ENCODE measurements around the gene TNFRSF19.

The TNFRSF19 gene

DNA sequence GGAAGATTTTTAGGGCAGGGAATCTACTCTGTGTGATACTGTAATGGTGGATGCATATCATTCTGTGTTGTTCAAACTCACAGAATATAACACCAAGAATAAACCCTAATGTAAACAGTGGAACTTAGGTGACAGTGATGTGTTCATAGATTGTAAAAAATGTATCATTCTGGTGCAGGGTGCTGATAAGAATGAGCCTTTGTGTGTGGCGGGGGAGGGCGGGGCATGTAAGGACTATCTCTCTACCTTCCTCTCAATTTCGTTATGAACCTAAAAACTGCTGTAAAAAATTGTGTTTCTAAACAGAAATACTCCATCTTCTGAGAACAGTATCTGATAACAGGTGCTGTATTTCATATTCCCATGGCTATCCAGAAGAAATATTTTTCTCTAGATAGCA is 35.6 kb downstream of the TNFRSF19 start:
- intact Hi-C loops (cut with micrococcal nuclease) = no loop called here
- H3K27me3 Mint-ChIP-seq = no peaks in the 10 kb centered on the region
- no peaks in the 10 kb centered on the region for H3K36me3 Mint-ChIP-seq (ENCODE audit: low read depth)
- H3K27ac Mint-ChIP-seq = no peak overlapping the region
- no peak overlapping the region for H3K4me3 Mint-ChIP-seq
- H3K4me1 Mint-ChIP-seq (ENCODE audit: low read depth) = peaks cover 17% of the 10 kb centered on the region
- H3K9me3 Mint-ChIP-seq = no peaks in the 10 kb centered on the region

GRCh38 chr13:23608138-23608537 is 37.9 kb downstream of the TNFRSF19 start:
- Mint-ChIP-seq H3K4me1 (ENCODE audit: low read depth) (peaks cover 23% of the 10 kb centered on the region), H3K27me3 (no peaks in the 10 kb centered on the region), H3K9me3 (no peaks in the 10 kb centered on the region), H3K4me3 (no peak overlapping the region), H3K36me3 (ENCODE audit: low read depth) (no peaks in the 10 kb centered on the region), H3K27ac (no peak overlapping the region)
- intact Hi-C loops (cut with micrococcal nuclease) = no loop called here

- peaks cover 3% of the 10 kb centered on the region for H3K27me3 Mint-ChIP-seq
- H3K4me1 Mint-ChIP-seq (ENCODE audit: low read depth) = peaks cover 23% of the 10 kb centered on the region
- no peak overlapping the region for H3K27ac Mint-ChIP-seq
- intact Hi-C loops (cut with micrococcal nuclease) = no loop called here
- H3K9me3 Mint-ChIP-seq = no peaks in the 10 kb centered on the region
- H3K36me3 Mint-ChIP-seq (ENCODE audit: low read depth) = no peaks in the 10 kb centered on the region
- H3K4me3 Mint-ChIP-seq = peak overlapping the region; percentile 24
These were observed 38.6 kb downstream of the TNFRSF19 start for GRCh38 chr13:23608701-23609413.

DNA sequence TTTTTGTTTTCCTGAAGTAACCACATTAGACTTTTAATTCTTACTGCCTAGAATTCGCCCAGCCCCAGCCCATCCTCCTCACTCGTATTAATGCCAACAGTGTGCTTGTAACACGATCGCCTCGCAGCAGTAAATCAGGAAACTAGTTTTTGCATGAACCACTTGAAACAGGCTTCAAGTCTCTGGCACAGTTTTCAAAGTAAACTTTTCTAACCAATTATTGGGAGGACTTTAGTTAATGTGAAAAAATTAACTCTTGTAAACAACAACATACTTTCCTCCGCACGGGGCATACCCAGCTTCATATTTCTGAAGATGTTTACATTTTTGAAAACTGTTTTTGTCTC is 39.2 kb downstream of the TNFRSF19 start:
- intact Hi-C loops (cut with micrococcal nuclease) = no loop called here
- Mint-ChIP-seq H3K27ac (no peak overlapping the region), H3K36me3 (ENCODE audit: low read depth) (no peaks in the 10 kb centered on the region), H3K4me1 (ENCODE audit: low read depth) (peaks cover 23% of the 10 kb centered on the region), H3K9me3 (no peaks in the 10 kb centered on the region), H3K27me3 (peaks cover 3% of the 10 kb centered on the region), H3K4me3 (peak overlapping the region; percentile 24)

DNA sequence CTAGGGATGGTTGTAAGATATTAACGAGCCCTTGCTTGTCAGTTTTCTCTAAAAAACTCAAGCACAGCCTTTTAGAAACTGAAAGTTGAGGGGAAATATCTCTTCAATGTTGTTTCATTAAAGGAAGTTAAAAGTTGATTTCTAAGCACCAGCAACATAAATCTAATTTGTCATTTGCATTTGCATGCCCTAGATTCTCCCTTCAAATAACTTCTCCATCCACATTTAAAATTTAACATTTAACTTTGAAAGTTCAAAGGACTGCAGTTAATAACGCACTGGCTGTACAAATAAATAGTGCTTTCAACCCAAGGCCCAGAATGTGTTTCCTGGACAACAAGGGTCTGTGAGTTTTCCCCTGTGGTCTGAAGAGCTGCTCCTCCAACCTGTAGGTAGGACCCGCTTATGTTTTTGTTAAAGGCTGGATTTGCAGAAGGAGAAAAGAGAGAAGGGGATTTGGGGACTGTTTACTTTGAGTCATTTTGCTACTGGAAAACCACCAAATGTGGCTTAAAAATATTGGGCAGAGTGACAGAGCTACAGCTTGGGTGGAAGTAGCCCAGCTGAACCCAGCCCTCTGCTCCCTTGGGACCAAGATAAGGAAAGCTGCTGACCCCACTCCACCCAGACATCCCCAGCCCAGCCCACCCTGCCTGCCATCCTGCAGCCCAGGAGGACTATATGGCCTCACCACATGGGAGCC is 39.8 kb downstream of the TNFRSF19 start:
- Mint-ChIP-seq H3K27me3 (peaks cover 3% of the 10 kb centered on the region), H3K4me1 (ENCODE audit: low read depth) (peaks cover 23% of the 10 kb centered on the region), H3K36me3 (ENCODE audit: low read depth) (no peaks in the 10 kb centered on the region), H3K27ac (peak overlapping the region; percentile 45), H3K9me3 (no peaks in the 10 kb centered on the region), H3K4me3 (no peak overlapping the region)
- intact Hi-C loops (cut with micrococcal nuclease) = no loop called here

GRCh38 chr13:23610966-23611491 is 40.8 kb downstream of the TNFRSF19 start:
- no peaks in the 10 kb centered on the region for H3K9me3 Mint-ChIP-seq
- intact Hi-C loops (cut with micrococcal nuclease) = no loop called here
- peaks cover 23% of the 10 kb centered on the region for H3K4me1 Mint-ChIP-seq (ENCODE audit: low read depth)
- H3K36me3 Mint-ChIP-seq (ENCODE audit: low read depth) = no peaks in the 10 kb centered on the region
- H3K4me3 Mint-ChIP-seq = no peak overlapping the region
- no peak overlapping the region for H3K27ac Mint-ChIP-seq
- H3K27me3 Mint-ChIP-seq = peaks cover 3% of the 10 kb centered on the region

- Mint-ChIP-seq H3K27me3 (peaks cover 6% of the 10 kb centered on the region), H3K4me3 (no peak overlapping the region), H3K9me3 (no peaks in the 10 kb centered on the region), H3K36me3 (ENCODE audit: low read depth) (no peaks in the 10 kb centered on the region), H3K27ac (no peak overlapping the region), H3K4me1 (ENCODE audit: low read depth) (peaks cover 23% of the 10 kb centered on the region)
- intact Hi-C loops (cut with micrococcal nuclease) = no loop called here
These were observed 42.0 kb downstream of the TNFRSF19 start for GRCh38 chr13:23612182-23612581.

GRCh38 chr13:23612731-23613130 is 42.5 kb downstream of the TNFRSF19 start:
- Mint-ChIP-seq H3K27me3 (peaks cover 6% of the 10 kb centered on the region), H3K4me3 (no peak overlapping the region), H3K27ac (no peak overlapping the region), H3K36me3 (ENCODE audit: low read depth) (no peaks in the 10 kb centered on the region), H3K4me1 (ENCODE audit: low read depth) (peaks cover 23% of the 10 kb centered on the region), H3K9me3 (no peaks in the 10 kb centered on the region)
- intact Hi-C loops (cut with micrococcal nuclease) = no loop called here

DNA sequence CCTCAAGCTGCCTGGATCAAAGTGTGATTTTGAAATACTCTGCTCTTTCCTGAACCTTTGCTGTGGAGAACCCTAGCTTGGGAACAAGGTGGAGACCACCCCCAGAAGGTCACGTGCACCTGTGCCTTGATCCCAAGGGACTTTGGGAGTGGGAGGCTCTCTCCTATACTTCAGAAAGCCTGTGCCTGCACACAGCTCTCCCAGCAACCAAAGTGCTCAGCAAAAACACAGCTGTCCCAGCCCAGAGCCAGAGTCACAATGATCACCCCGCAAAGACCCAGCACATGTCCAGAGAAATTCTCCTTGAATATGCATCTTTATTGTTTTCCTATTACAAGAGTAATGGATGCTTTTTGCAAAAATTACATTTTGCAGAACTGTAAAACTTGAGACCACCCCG is 43.4 kb downstream of the TNFRSF19 start:
- Mint-ChIP-seq H3K27ac (no peak overlapping the region), H3K36me3 (ENCODE audit: low read depth) (no peaks in the 10 kb centered on the region), H3K9me3 (no peaks in the 10 kb centered on the region), H3K4me3 (no peak overlapping the region), H3K27me3 (peaks cover 6% of the 10 kb centered on the region), H3K4me1 (ENCODE audit: low read depth) (peaks cover 21% of the 10 kb centered on the region)
- intact Hi-C loops (cut with micrococcal nuclease) = no loop called here

GRCh38 chr13:23615395-23616081 is 45.3 kb downstream of the TNFRSF19 start:
- H3K9me3 Mint-ChIP-seq = no peaks in the 10 kb centered on the region
- H3K27ac Mint-ChIP-seq = no peak overlapping the region
- H3K27me3 Mint-ChIP-seq = peaks cover 6% of the 10 kb centered on the region
- H3K4me1 Mint-ChIP-seq (ENCODE audit: low read depth) = peaks cover 7% of the 10 kb centered on the region
- intact Hi-C loops (cut with micrococcal nuclease) = no loop called here
- no peaks in the 10 kb centered on the region for H3K36me3 Mint-ChIP-seq (ENCODE audit: low read depth)
- H3K4me3 Mint-ChIP-seq = no peak overlapping the region

DNA sequence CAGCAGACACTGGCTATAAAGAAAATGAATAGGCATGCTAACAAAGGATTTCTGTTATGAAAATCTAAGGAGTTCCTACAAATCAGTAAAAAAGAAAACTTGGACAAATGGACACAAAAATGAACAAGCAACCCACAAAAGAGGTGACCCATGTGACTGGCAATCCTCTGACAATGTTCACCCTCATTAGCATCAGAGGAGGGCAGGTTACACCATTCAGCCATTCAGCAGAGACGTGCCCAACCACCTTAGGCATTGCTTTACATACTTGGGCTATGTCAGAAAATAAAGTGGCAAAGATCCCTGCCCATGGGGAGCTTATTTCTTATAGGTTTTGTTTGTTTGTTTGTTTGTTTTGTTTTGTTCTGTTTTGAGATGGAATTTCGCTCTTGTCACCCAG is 46.0 kb downstream of the TNFRSF19 start:
- peaks cover 6% of the 10 kb centered on the region for H3K27me3 Mint-ChIP-seq
- no peak overlapping the region for H3K27ac Mint-ChIP-seq
- intact Hi-C loops (cut with micrococcal nuclease) = no loop called here
- H3K4me1 Mint-ChIP-seq (ENCODE audit: low read depth) = peaks cover 2% of the 10 kb centered on the region
- no peak overlapping the region for H3K4me3 Mint-ChIP-seq
- no peaks in the 10 kb centered on the region for H3K9me3 Mint-ChIP-seq
- H3K36me3 Mint-ChIP-seq (ENCODE audit: low read depth) = no peaks in the 10 kb centered on the region

- no peak overlapping the region for H3K27ac Mint-ChIP-seq
- no peaks in the 10 kb centered on the region for H3K9me3 Mint-ChIP-seq
- intact Hi-C loops (cut with micrococcal nuclease) = no loop called here
- H3K36me3 Mint-ChIP-seq (ENCODE audit: low read depth) = no peaks in the 10 kb centered on the region
- H3K4me3 Mint-ChIP-seq = no peak overlapping the region
- H3K27me3 Mint-ChIP-seq = peaks cover 6% of the 10 kb centered on the region
- H3K4me1 Mint-ChIP-seq (ENCODE audit: low read depth) = no peaks in the 10 kb centered on the region
These were observed 47.4 kb downstream of the TNFRSF19 start for GRCh38 chr13:23617551-23618024.

DNA sequence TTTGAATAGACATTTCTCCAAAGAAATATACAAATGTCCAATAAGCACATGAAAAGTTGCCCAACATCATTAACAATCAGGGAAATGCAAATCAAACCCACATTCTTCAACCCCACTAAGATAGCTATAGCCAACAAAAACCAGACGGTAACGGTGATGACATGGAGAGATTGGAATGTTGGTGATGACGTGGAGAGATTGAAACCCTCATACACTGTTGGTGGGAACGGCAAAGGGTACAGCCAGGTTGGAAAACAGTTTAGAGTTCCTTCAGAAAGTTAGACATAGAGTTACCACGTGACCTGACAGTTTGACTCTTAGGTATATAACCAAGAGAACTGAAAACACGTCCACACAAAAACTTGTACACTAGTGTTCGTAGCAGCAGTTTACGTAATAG is 48.1 kb downstream of the TNFRSF19 start:
- Mint-ChIP-seq H3K27ac (no peak overlapping the region), H3K36me3 (ENCODE audit: low read depth) (no peaks in the 10 kb centered on the region), H3K4me3 (no peak overlapping the region), H3K9me3 (peaks cover 1% of the 10 kb centered on the region), H3K4me1 (ENCODE audit: low read depth) (no peaks in the 10 kb centered on the region), H3K27me3 (peaks cover 6% of the 10 kb centered on the region)
- intact Hi-C loops (cut with micrococcal nuclease) = no loop called here

Measured in dendritic cell treated with granulocyte-macrophage colony-stimulating factor and Interleukin-4, amounts not matched to agents 40 ng/mL and 50 ng/mL, for 4 days (primary cell).